Fibroblast of villous mesenchyme (primary cell): ENCODE results near the gene FIBCD1. TPM values are rescaled to one million over a fixed set of nuclear protein-coding genes. Genes with fewer than 3 reads are reported as not detected.

Experiments
- DNase-seq: peaks from one replicate; pipeline ENCODE4 v3.0.0-alpha.2; 2010; ENCODE audit warnings: low read depth
- H3K4me3 ChIP-seq: 2 replicates; pipeline ENCODE4 v1.5.1; 2011; ENCODE audit warnings: low read depth, mild to moderate bottlenecking, low read length
- total RNA-seq: library from RNA; depleted of rRNA; stranded (reverse); fragments of >200 nt; gene quantifications from 2 replicates; pipeline ENCODE4 v1.2.3, GENCODE V29; 2012
- TF ChIP-seq, protein P1 (sequence below): IDR thresholded peaks from 2 replicates; pipeline ENCODE4 v1.5.1; 2012; ENCODE audit warnings: low read depth, mild to moderate bottlenecking, low read length; ENCODE audit not compliant: insufficient read depth

The FIBCD1 gene
- total RNA-seq, 1 donor = 4.3 TPM

DNA sequence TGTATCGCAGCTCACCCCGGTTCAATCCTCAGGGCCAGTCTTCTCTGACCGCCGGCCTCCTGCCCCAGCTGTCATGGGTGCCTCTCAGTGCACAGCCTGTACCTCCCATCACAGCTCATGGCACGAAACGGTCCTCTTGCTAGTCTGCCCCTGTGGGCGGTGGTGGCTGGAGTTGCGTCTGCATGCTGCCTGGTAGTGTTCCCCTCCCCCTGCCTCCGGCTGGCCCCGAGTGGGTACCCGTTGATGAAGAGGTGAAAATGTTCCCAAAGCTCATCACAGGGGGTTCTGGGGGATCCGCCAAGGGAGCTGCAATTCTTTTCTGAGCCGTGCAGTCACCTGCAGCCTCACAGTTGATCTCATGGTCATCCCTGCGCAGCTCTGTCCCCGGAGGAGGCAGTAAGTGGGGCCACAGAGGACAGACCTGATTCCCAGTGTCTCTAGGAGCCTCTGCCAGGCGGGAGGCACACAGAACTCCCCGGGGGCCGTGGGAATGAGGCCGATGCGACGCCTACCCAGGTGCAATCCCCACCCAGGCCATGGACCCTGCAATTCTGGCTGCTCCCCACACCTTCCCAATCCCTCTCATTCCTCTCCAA lies 34.7 kb upstream of the FIBCD1 start:
- TF ChIP-seq, protein P1, sequence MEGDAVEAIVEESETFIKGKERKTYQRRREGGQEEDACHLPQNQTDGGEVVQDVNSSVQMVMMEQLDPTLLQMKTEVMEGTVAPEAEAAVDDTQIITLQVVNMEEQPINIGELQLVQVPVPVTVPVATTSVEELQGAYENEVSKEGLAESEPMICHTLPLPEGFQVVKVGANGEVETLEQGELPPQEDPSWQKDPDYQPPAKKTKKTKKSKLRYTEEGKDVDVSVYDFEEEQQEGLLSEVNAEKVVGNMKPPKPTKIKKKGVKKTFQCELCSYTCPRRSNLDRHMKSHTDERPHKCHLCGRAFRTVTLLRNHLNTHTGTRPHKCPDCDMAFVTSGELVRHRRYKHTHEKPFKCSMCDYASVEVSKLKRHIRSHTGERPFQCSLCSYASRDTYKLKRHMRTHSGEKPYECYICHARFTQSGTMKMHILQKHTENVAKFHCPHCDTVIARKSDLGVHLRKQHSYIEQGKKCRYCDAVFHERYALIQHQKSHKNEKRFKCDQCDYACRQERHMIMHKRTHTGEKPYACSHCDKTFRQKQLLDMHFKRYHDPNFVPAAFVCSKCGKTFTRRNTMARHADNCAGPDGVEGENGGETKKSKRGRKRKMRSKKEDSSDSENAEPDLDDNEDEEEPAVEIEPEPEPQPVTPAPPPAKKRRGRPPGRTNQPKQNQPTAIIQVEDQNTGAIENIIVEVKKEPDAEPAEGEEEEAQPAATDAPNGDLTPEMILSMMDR = no peak
- no peak overlapping the region for H3K4me3 ChIP-seq
- no peak for DNase-seq

GRCh38 chr9:130972957-130973685 lies 34.1 kb upstream of the FIBCD1 start:
- no peak overlapping the region for H3K4me3 ChIP-seq
- DNase-seq = no peak
- TF ChIP-seq, protein P1 = no peak

- TF ChIP-seq, protein P1 = no peak
- no peak overlapping the region for H3K4me3 ChIP-seq
- DNase-seq = no peak
Measured at GRCh38 chr9:130972277-130972956, 33.4 kb upstream of the FIBCD1 start.

- no peak overlapping the region for H3K4me3 ChIP-seq
- TF ChIP-seq, protein P1 = no peak
- DNase-seq = no peak
Measured at GRCh38 chr9:130971294-130971849, 32.3 kb upstream of the FIBCD1 start.

- H3K4me3 ChIP-seq = no peak overlapping the region
- TF ChIP-seq, protein P1 = no peak
- DNase-seq = no peak
Measured at GRCh38 chr9:130970855-130971254, 31.8 kb upstream of the FIBCD1 start.

- DNase-seq = no peak
- TF ChIP-seq, protein P1 = no peak
- H3K4me3 ChIP-seq = no peak overlapping the region
Measured at GRCh38 chr9:130970052-130970451, 31.0 kb upstream of the FIBCD1 start.
